Thyroid gland (tissue), 4 donors: ENCODE results near the gene PCDHGA10. TPM values are rescaled to one million over a fixed set of nuclear protein-coding genes. Genes with fewer than 3 reads are reported as not detected.
"Not testable (repeated sequence)": the region's sequence is repeated elsewhere in the genome, so short reads cannot be mapped to it uniquely, and the experiment has no call there.

Experiments used
- DNase-seq, 2 donors: peaks; one replicate each; pipeline ENCODE4 v3.0.0-alpha.2; 2019
- H3K27ac ChIP-seq, 3 donors: fragments of 200-600 bp; sonication (generic); 1 replicate in 2 of 3; 2 replicates in 1 of 3; pipeline ENCODE4 v1.5.1; 2016 to 2019; ENCODE audit warnings: mild to moderate bottlenecking in 1 of 3, moderate library complexity in 1 of 3
- H3K27me3 ChIP-seq: fragments of 200-600 bp; sonication (generic); one replicate; pipeline ENCODE4 v1.5.1; 2019
- H3K36me3 ChIP-seq, 2 donors: fragments of 200-600 bp; sonication (generic); one replicate each; pipeline ENCODE4 v1.5.1; 2016 to 2019
- H3K4me1 ChIP-seq, 2 donors: fragments of 200-600 bp; sonication (generic); one replicate each; pipeline ENCODE4 v1.5.1; 2017 to 2019
- H3K4me3 ChIP-seq, 3 donors: fragments of 200-600 bp; sonication (generic); replicated peaks in 1 of 3; 1 replicate in 2 of 3; 2 replicates in 1 of 3; pipeline ENCODE4 v1.5.1; 2016; ENCODE audit warnings: mild to moderate bottlenecking in 1 of 3
- H3K9me3 ChIP-seq: fragments of 200-600 bp; sonication (generic); one replicate; pipeline ENCODE4 v1.5.1; 2017
- CTCF ChIP-seq, 6 experiments: fragments of 200-600 bp in 3 of 6; fragments of 450-650 bp in 3 of 6; sonication (generic) in 3 of 6; IDR thresholded peaks; one replicate each; pipeline ENCODE4 v1.5.1; 2016 to 2019; ENCODE audit warnings: antibody characterized with exemption in 6 of 6, mild to moderate bottlenecking in 2 of 6, inconsistent platforms in 1 of 6, moderate library complexity in 1 of 6
- POLR2A ChIP-seq, 2 donors: fragments of 450-650 bp; IDR thresholded peaks; one replicate each; pipeline ENCODE4 v1.6.1; 2017; ENCODE audit warnings: antibody characterized with exemption in 2 of 2, mild to moderate bottlenecking in 2 of 2, moderate library complexity in 1 of 2
- WGBS, 2 donors: methylation state at CpG; one replicate each; pipeline ENCODE4 v1.1.5; 2017; 5-methylcytosine and 5-hydroxymethylcytosine counted together
- intact Hi-C: fragments of 100-400 bp; cut with DNase I; formaldehyde crosslinking; loops from one replicate; pipeline ENCODE4 v1.15.1; 2023
- total RNA-seq, 4 donors: library from RNA; depleted of rRNA; stranded (reverse); fragments of >200 nt; gene quantifications; one replicate each; pipeline ENCODE4 v1.2.3, GENCODE V29; 2016

Gene PCDHGA10
- total RNA-seq, 4 donors from 2014 or later: 8.7 to 17.1 (median 9.3) TPM

DNA sequence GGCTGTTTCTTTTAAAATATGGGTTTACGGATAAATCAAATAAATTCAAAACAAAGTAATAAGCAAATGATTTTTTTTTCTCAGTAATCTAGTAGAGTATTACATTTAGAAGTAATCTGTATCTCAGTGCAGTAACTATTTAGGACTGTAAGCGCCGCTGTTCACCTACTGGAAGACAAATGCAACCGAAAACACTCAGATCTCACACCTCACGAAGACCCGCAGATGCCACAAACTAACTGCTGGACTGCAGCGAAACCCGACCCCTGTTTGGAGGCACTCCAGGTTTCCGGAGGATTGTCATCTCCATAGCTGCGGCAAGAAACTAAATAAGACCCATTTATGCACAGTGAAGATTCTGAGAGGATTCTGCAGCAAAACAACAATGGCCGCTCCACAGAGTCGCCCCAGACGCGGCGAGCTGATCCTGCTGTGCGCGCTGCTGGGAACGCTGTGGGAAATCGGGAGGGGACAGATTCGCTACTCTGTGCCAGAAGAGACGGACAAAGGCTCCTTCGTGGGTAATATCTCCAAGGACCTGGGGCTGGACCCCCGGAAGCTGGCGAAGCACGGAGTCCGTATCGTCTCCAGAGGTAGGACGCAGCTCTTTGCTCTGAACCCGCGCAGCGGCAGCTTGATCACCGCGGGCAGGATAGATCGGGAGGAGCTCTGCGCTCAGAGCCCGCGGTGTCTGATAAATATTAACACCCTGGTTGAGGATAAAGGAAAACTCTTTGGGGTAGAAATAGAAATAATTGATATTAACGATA lies 20.2 kb upstream of the PCDHGA10 start, which contains the start of gene PCDHGA8:
TSS of gene PCDHGA8 (plus strand) at position 205 of the 770 bp plus-strand sequence. CDS start at position 386, 181 bp downstream.
- no peaks in the 10 kb centered on the region for H3K4me1 ChIP-seq
- DNase-seq: no peak
- H3K9me3 ChIP-seq: no peaks in the 10 kb centered on the region
- no peak within 1 kb of the TSS for H3K4me3 ChIP-seq
- intact Hi-C loops: no loop called here
- H3K27ac ChIP-seq: no peak within 1 kb of the TSS
- WGBS, 2 donors: 24 to 29% methylated on average over 38 of the region's 38 CpGs
- TF ChIP-seq CTCF (IDR thresholded peaks at IDR 0.05) (no peak), POLR2A (IDR thresholded peaks at IDR 0.05) (no peak)
- H3K27me3 ChIP-seq: no peaks in the 10 kb centered on the region
- no peaks in the 10 kb centered on the region for H3K36me3 ChIP-seq

- intact Hi-C loops: no loop called here
- Histone ChIP-seq H3K27ac (no peak overlapping the region), H3K9me3 (no peaks in the 10 kb centered on the region), H3K36me3 (no peaks in the 10 kb centered on the region), H3K27me3 (no peaks in the 10 kb centered on the region), H3K4me1 (no peaks in the 10 kb centered on the region), H3K4me3 (no peak overlapping the region)
- no peak for DNase-seq
- TF ChIP-seq CTCF (IDR thresholded peaks at IDR 0.05): no peak
- no peak for TF ChIP-seq POLR2A (IDR thresholded peaks at IDR 0.05)
- 39 to 40% methylated on average over 19 of the region's 21 CpGs for WGBS, 2 donors
Measured at GRCh38 chr5:141393267-141393666, 19.5 kb upstream of the PCDHGA10 start.

DNA sequence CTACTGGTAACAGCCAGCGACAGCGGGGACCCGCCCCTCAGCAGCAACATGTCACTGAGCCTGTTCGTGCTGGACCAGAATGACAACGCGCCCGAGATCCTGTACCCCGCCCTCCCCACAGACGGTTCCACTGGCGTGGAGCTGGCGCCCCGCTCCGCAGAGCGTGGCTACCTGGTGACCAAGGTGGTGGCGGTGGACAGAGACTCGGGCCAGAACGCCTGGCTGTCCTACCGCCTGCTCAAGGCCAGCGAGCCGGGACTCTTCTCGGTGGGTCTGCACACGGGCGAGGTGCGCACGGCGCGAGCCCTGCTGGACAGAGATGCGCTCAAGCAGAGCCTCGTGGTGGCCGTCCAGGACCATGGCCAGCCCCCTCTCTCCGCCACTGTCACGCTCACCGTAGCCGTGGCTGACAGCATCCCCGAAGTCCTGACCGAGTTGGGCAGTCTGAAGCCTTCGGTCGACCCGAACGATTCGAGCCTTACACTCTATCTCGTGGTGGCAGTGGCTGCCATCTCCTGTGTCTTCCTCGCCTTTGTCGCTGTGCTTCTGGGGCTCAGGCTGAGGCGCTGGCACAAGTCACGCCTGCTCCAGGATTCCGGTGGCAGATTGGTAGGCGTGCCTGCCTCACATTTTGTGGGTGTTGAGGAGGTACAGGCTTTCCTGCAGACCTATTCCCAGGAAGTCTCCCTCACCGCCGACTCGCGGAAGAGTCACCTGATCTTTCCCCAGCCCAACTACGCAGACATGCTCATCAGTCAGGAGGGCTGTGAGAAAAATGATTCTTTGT lies 18.2 kb upstream of the PCDHGA10 start:
- DNase-seq, intact Hi-C loops, H3K4me3 ChIP-seq, H3K36me3 ChIP-seq, H3K27me3 ChIP-seq, H3K9me3 ChIP-seq, H3K4me1 ChIP-seq, H3K27ac ChIP-seq: not testable (repeated sequence)
- 27 to 37% methylated on average over 21 to 35 of the region's 53 CpGs for WGBS, 2 donors

DNA sequence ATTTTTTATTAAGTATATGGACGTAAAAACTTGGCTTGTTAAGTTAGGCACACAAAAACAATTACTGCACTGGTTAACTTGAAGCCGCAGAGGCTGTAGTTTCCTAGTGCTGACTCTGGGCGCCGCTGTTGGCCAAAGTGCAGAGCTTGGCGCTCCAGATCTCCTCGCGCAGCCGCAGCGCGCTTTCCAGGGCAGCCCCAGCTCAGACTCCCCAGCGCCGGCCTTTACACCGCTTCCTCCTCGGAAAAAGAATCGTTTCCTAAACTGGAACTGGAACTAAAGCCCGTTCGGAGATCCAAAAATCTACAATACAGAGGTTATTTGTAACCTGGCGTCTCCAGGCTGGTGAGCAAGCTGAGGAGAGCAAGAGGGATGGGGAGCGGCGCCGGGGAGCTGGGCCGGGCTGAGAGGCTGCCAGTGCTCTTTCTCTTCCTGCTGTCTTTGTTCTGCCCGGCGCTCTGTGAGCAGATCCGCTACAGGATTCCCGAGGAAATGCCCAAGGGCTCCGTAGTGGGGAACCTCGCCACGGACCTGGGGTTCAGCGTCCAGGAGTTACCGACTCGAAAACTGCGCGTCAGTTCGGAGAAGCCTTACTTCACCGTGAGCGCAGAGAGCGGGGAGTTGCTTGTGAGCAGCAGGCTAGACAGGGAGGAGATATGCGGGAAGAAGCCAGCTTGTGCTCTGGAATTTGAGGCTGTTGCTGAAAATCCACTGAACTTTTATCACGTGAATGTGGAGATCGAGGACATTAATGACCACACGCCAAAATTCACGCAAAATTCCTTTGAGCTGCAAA lies 14.8 kb upstream of the PCDHGA10 start, which contains the start of gene PCDHGB5:
TSS of gene PCDHGB5 (plus strand) at position 192 of the 796 bp plus-strand sequence. CDS start at position 373, 181 bp downstream.
- 8 to 11% methylated on average over 21 of the region's 43 CpGs for WGBS, 2 donors
- H3K36me3 ChIP-seq, H3K9me3 ChIP-seq, H3K27ac ChIP-seq, H3K4me1 ChIP-seq, intact Hi-C loops, H3K27me3 ChIP-seq: not testable (repeated sequence)
- TF ChIP-seq CTCF (IDR thresholded peaks at IDR 0.05): peak in 5 of 6 experiments; percentile 18 to 66 (median 61)
- peak; percentile 57 to 65 for DNase-seq
- peak within 1 kb of the TSS in 1 of 3 donors; percentile 13 for H3K4me3 ChIP-seq

GRCh38 chr5:141398608-141399007 lies 14.2 kb upstream of the PCDHGA10 start:
- H3K4me1 ChIP-seq: peaks cover 4 to 7% of the 10 kb centered on the region in 2 donors
- no peaks in the 10 kb centered on the region for H3K9me3 ChIP-seq
- H3K36me3 ChIP-seq: no peaks in the 10 kb centered on the region
- no peak overlapping the region for H3K27ac ChIP-seq
- 18 to 22% methylated on average over 15 of the region's 15 CpGs for WGBS, 2 donors
- intact Hi-C loops: no loop called here
- TF ChIP-seq POLR2A (IDR thresholded peaks at IDR 0.05) (no peak), CTCF (IDR thresholded peaks at IDR 0.05) (no peak)
- no peaks in the 10 kb centered on the region for H3K27me3 ChIP-seq
- no peak for DNase-seq
- no peak overlapping the region for H3K4me3 ChIP-seq
